ENCODE results near the gene ESYT1.

Gene ESYT1

DNA sequence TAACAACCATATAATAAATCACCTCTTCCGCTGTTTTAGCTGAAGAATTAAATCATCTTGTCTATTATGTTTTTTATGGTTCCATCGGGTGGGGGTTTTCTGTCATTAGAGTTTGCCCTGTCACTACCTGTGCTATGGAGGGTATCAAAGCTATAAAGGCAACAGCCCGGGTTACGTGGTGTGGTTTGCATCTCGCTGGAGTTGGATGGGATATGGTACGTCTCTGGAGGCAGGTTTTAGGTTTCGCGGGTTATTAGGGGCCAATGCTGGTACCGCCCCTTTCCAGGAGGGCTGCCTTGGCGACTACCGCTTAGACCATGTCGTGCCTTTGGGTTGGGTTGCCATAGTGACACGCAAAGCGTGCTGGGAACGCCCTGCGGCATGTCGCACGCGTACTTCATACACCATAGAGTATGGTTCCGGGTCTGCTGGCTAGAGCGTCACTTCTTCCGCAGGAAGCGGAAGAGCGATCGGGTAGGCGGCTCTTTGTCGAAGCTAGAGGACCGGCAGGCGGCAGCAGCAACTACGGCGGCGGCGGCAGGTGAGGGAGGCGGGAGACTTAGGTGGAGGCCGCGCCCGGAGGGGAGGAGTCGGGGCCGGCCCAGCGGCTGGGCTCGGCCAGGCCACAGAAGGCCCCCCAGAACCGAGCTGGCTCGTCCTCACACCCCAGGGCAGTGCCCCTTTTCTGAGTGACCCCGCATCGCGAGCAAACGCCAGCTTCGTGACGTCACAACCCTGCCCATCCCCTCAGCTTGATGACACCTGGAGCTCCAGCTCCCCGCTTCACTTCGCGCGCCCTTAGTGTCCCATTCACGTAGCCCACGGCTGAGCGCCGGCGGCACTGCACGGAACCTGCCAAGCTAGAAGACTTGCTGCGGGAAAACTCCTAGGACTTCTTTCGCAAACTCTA lies 10.0 kb upstream of the ESYT1 start, which contains the start of gene ZC3H10 (continued):
- peak; percentile 91 for TF ChIP-seq ATF2 (tag by site-specific recombination; IDR thresholded peaks at IDR 0.05; ENCODE audit: low read depth)
- peak; percentile 42; the same call in 1 of the 2 replicates for TF ChIP-seq OSR2 (tag by site-specific recombination; IDR thresholded peaks at IDR 0.05)
- peak; percentile 75; the same call in 1 of the 2 replicates for TF ChIP-seq ZNF24 (tag by site-specific recombination; IDR thresholded peaks at IDR 0.05)
- 0 out of 2 replicates have a peak, but pooled peaks have one; percentile 14 for TF ChIP-seq ZNF645 (tag by site-specific recombination; IDR thresholded peaks at IDR 0.05)
- no peak for TF ChIP-seq ZNF747 (tag by site-specific recombination; IDR thresholded peaks at IDR 0.05)
- no peak for TF ChIP-seq ZNF311 (tag by site-specific recombination; IDR thresholded peaks at IDR 0.05; ENCODE audit: borderline replicate concordance)
- TF ChIP-seq, protein P1, sequence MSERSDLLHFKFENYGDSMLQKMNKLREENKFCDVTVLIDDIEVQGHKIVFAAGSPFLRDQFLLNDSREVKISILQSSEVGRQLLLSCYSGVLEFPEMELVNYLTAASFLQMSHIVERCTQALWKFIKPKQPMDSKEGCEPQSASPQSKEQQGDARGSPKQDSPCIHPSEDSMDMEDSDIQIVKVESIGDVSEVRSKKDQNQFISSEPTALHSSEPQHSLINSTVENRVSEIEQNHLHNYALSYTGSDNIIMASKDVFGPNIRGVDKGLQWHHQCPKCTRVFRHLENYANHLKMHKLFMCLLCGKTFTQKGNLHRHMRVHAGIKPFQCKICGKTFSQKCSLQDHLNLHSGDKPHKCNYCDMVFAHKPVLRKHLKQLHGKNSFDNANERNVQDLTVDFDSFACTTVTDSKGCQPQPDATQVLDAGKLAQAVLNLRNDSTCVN (tag by site-specific recombination; optimal IDR thresholded peaks at IDR 0.05): peak; percentile 62
- peak; percentile 57 for TF ChIP-seq IKZF3 (tag by site-specific recombination; IDR thresholded peaks at IDR 0.05)
- no peak for TF ChIP-seq ZNF626 (tag by site-specific recombination; IDR thresholded peaks at IDR 0.05)
- TF ChIP-seq ZNF426 (tag by site-specific recombination; IDR thresholded peaks at IDR 0.05): no peak
- no peak for TF ChIP-seq ZNF664 (tag by site-specific recombination; IDR thresholded peaks at IDR 0.05)
- no peak for TF ChIP-seq ZNF404 (tag by site-specific recombination; IDR thresholded peaks at IDR 0.05)
- TF ChIP-seq ZBTB44 (tag by site-specific recombination; IDR thresholded peaks at IDR 0.05): peak; percentile 22; the same call in 1 of the 2 replicates
- peak; percentile 85 for TF ChIP-seq KLF7 (tag by site-specific recombination; IDR thresholded peaks at IDR 0.05; ENCODE audit: borderline replicate concordance)
- no peak for TF ChIP-seq ZNF48 (tag by site-specific recombination; IDR thresholded peaks at IDR 0.05)
- peak; percentile 75 for TF ChIP-seq HIC1 (tag by site-specific recombination; IDR thresholded peaks at IDR 0.05)
- TF ChIP-seq ZNF416 (tag by site-specific recombination; IDR thresholded peaks at IDR 0.05): no peak
- TF ChIP-seq ZNF202 (tag by site-specific recombination; IDR thresholded peaks at IDR 0.05; ENCODE audit: borderline replicate concordance): no peak
- TF ChIP-seq ZNF776 (tag by site-specific recombination; IDR thresholded peaks at IDR 0.05; ENCODE audit: borderline replicate concordance): no peak
- TF ChIP-seq SETDB1 (IDR thresholded peaks at IDR 0.05; ENCODE audit: insufficient read length, low read length): no peak
- TF ChIP-seq ZNF146 (tag by site-specific recombination; IDR thresholded peaks at IDR 0.05): 0 out of 2 replicates have a peak, but pooled peaks have one; percentile 8
- TF ChIP-seq ZNF544 (tag by site-specific recombination; IDR thresholded peaks at IDR 0.05): no peak
- no peak for TF ChIP-seq ZNF169 (tag by site-specific recombination; IDR thresholded peaks at IDR 0.05)
- TF ChIP-seq INSM2 (tag by site-specific recombination; IDR thresholded peaks at IDR 0.05): peak; percentile 81
- TF ChIP-seq TCF7L2 (IDR thresholded peaks at IDR 0.05; ENCODE audit: borderline replicate concordance, low read depth, low read length): no peak
- TF ChIP-seq SCRT2 (tag by site-specific recombination; IDR thresholded peaks at IDR 0.05): 0 out of 2 replicates have a peak, but pooled peaks have one; percentile 69
- peak; percentile 52 for TF ChIP-seq YY1 (tag by site-specific recombination; IDR thresholded peaks at IDR 0.05)
- peak; percentile 76 for TF ChIP-seq ZBTB8A (tag by site-specific recombination; IDR thresholded peaks at IDR 0.05)
